ENCODE data around the gene NFIA.
"Not testable (repeated sequence)": the region's sequence is repeated elsewhere in the genome, so short reads cannot be mapped to it uniquely, and the experiment has no call there.

NFIA gene

DNA sequence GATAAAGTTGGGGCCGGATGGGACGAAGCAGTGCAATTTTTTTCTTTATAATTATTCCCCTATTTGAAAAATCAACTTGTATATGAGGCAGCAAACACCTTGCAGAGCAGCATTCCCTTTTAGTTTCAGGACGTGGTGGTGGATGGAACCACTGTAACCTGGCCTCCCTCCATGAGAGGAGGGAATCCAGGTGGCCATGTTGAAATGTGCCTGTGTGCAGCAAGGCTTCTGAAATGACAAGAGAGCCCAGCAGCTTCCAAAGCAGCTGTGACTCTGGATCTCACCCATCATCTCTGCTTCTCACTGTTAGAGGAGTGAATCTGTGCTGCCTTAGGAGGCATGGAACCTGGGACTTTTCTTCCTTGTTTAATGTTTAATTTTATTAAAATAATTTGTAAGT, 42.3 kb downstream of the NFIA start:
- Mint-ChIP-seq H3K4me3 (no peak overlapping the region), H3K4me1 (ENCODE audit: low read depth in 2 of 2) (peaks cover 2 to 3% of the 10 kb centered on the region in 2 donors), H3K36me3 (ENCODE audit: insufficient read depth) (no peaks in the 10 kb centered on the region), H3K9me3 (no peaks in the 10 kb centered on the region), H3K27ac (no peak overlapping the region), H3K27me3 (no peaks in the 10 kb centered on the region)
- DNase-seq = no peak
- ATAC-seq (replicated peaks) = no peak

GRCh38 chr1:61125263-61125662, 42.9 kb downstream of the NFIA start:
- Mint-ChIP-seq H3K4me1 (ENCODE audit: low read depth in 2 of 2) (peaks cover 2 to 3% of the 10 kb centered on the region in 2 donors), H3K36me3 (ENCODE audit: insufficient read depth) (no peaks in the 10 kb centered on the region), H3K27me3 (no peaks in the 10 kb centered on the region), H3K4me3 (no peak overlapping the region), H3K27ac (no peak overlapping the region), H3K9me3 (no peaks in the 10 kb centered on the region)
- DNase-seq = no peak
- ATAC-seq (replicated peaks) = no peak

DNA sequence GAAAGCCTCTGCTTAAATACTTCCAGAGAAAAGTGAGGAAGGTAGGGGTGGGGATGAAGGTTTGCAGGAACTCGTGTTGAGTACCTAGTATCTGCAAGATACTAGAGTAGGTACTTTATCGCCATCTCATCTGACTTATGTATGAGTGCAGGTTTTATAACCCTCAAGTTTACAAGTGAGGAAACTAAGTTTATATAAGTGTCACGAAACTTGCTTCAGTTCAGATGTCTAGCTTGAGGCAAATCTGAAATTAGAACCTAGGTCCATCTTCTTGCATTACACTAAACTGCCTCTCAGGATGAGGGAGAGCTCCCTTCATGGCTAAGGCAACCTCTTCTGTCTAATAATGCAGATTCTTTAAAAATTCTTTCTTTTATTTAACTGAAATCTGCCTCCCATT, 43.5 kb downstream of the NFIA start:
- H3K27me3 Mint-ChIP-seq = no peaks in the 10 kb centered on the region
- ATAC-seq (replicated peaks) (no peak), DNase-seq (no peak)
- H3K4me1 Mint-ChIP-seq (ENCODE audit: low read depth in 2 of 2) = peaks cover 2 to 3% of the 10 kb centered on the region in 2 donors
- H3K36me3 Mint-ChIP-seq (ENCODE audit: insufficient read depth) = no peaks in the 10 kb centered on the region
- no peak overlapping the region for H3K27ac Mint-ChIP-seq
- H3K9me3 Mint-ChIP-seq = no peaks in the 10 kb centered on the region
- H3K4me3 Mint-ChIP-seq = no peak overlapping the region

DNA sequence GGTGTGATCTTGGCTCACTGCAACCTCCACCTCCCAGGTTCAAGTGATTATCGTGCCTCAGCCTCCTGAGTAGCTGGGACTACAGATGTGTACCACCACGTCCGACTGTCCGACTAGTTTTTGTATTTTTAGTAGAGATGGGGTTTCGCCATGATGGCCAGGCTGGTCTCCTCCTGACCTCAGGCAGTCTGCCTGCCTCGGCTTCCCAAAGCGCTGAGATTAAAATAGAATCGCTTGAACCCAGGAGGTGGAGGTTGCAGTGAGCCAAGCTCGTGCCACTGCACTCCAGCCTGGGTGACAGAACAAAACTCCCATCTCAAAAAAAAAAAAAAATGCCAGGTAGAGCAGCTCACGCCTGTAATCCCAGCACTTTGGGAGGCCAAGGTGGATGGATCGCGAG, 44.5 kb downstream of the NFIA start:
- not testable (repeated sequence) for DNase-seq; H3K27ac Mint-ChIP-seq; H3K27me3 Mint-ChIP-seq; H3K9me3 Mint-ChIP-seq; H3K4me3 Mint-ChIP-seq; H3K36me3 Mint-ChIP-seq (ENCODE audit: insufficient read depth); H3K4me1 Mint-ChIP-seq (ENCODE audit: low read depth in 2 of 2); ATAC-seq (replicated peaks)

DNA sequence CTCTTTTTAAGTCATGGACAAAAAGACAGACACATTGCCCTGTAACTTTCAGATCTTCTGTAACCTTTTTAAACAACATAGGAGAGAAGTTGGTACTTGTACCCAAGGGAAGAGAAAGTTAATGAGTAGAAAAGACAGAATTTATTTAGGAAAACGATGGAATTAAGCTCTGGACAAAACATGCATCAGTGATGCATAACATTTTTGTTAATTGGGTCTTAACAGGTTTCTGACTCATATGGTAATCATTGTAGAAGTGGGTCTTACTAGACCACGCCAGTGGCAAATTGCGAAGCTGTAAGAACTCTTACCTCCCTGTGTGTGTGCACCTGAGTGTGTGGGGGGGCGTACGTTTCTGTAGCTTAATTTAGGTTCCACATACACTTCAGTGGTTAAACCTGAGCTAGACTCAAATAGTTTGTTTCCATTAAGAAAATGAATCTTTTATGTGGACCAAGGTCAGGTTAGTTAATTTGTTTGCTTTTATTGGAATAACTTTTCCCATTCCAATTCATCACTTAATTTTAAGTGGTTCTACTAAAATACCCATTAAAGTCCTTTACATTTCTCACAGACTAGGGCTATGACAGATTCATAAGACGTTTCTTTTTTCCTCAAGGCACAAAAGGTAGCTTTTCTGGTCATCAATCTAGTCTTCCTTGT, 48.1 kb downstream of the NFIA start:
- ATAC-seq (replicated peaks) (no peak), DNase-seq (no peak)
- Mint-ChIP-seq H3K27ac (no peak overlapping the region), H3K4me3 (no peak overlapping the region), H3K27me3 (no peaks in the 10 kb centered on the region), H3K9me3 (no peaks in the 10 kb centered on the region), H3K4me1 (ENCODE audit: low read depth in 2 of 2) (peaks cover 4 to 13% of the 10 kb centered on the region in 2 donors), H3K36me3 (ENCODE audit: insufficient read depth) (no peaks in the 10 kb centered on the region)

DNA sequence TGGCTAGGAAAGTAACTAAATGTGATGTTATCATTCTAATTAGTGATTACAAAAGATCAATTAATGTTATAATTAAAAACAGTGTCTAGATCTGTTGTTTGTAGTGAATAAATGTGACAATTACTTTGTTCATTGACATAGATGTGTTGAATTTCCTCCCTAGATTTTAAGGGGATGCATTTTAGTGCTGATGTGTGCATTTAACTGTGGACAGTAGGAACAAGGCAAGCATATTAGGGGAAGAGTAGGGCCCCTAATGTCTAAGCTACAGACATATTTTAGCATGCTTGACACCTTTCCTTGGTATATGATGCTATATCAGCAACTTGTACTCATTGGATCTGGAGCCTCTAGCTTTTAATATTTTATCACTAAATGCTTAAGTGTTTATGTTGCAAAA, 48.9 kb downstream of the NFIA start:
- Mint-ChIP-seq H3K36me3 (ENCODE audit: insufficient read depth) (no peaks in the 10 kb centered on the region), H3K9me3 (no peaks in the 10 kb centered on the region), H3K4me1 (ENCODE audit: low read depth in 2 of 2) (peaks cover 4 to 13% of the 10 kb centered on the region in 2 donors), H3K27ac (no peak overlapping the region), H3K27me3 (no peaks in the 10 kb centered on the region), H3K4me3 (no peak overlapping the region)
- DNase-seq = no peak
- ATAC-seq (replicated peaks) = no peak

- H3K4me3 Mint-ChIP-seq = no peak overlapping the region
- peaks cover 4 to 13% of the 10 kb centered on the region in 2 donors for H3K4me1 Mint-ChIP-seq (ENCODE audit: low read depth in 2 of 2)
- H3K27me3 Mint-ChIP-seq = no peaks in the 10 kb centered on the region
- ATAC-seq (replicated peaks) (no peak), DNase-seq (no peak)
- no peaks in the 10 kb centered on the region for H3K36me3 Mint-ChIP-seq (ENCODE audit: insufficient read depth)
- H3K27ac Mint-ChIP-seq = no peak overlapping the region
- H3K9me3 Mint-ChIP-seq = no peaks in the 10 kb centered on the region
Observed at GRCh38 chr1:61131716-61132115, 49.4 kb downstream of the NFIA start.

GRCh38 chr1:61132176-61132638, 49.8 kb downstream of the NFIA start:
- no peaks in the 10 kb centered on the region for H3K27me3 Mint-ChIP-seq
- H3K4me1 Mint-ChIP-seq (ENCODE audit: low read depth in 2 of 2) = peaks cover 4 to 13% of the 10 kb centered on the region in 2 donors
- no peaks in the 10 kb centered on the region for H3K9me3 Mint-ChIP-seq
- no peak for ATAC-seq (replicated peaks)
- DNase-seq = no peak
- no peaks in the 10 kb centered on the region for H3K36me3 Mint-ChIP-seq (ENCODE audit: insufficient read depth)
- H3K4me3 Mint-ChIP-seq = no peak overlapping the region
- no peak overlapping the region for H3K27ac Mint-ChIP-seq

- H3K4me1 Mint-ChIP-seq (ENCODE audit: low read depth in 2 of 2) = peaks cover 4 to 13% of the 10 kb centered on the region in 2 donors
- no peak overlapping the region for H3K4me3 Mint-ChIP-seq
- ATAC-seq (replicated peaks) (no peak), DNase-seq (no peak)
- no peaks in the 10 kb centered on the region for H3K9me3 Mint-ChIP-seq
- no peaks in the 10 kb centered on the region for H3K36me3 Mint-ChIP-seq (ENCODE audit: insufficient read depth)
- H3K27ac Mint-ChIP-seq = no peak overlapping the region
- no peaks in the 10 kb centered on the region for H3K27me3 Mint-ChIP-seq
Observed at GRCh38 chr1:61132645-61133334, 50.4 kb downstream of the NFIA start.

GRCh38 chr1:61133335-61134019, 51.1 kb downstream of the NFIA start:
- DNase-seq (no peak), ATAC-seq (replicated peaks) (no peak)
- no peaks in the 10 kb centered on the region for H3K27me3 Mint-ChIP-seq
- no peak overlapping the region for H3K4me3 Mint-ChIP-seq
- no peak overlapping the region for H3K27ac Mint-ChIP-seq
- H3K36me3 Mint-ChIP-seq (ENCODE audit: insufficient read depth) = no peaks in the 10 kb centered on the region
- H3K9me3 Mint-ChIP-seq = no peaks in the 10 kb centered on the region
- peaks cover 4 to 13% of the 10 kb centered on the region in 2 donors for H3K4me1 Mint-ChIP-seq (ENCODE audit: low read depth in 2 of 2)

DNA sequence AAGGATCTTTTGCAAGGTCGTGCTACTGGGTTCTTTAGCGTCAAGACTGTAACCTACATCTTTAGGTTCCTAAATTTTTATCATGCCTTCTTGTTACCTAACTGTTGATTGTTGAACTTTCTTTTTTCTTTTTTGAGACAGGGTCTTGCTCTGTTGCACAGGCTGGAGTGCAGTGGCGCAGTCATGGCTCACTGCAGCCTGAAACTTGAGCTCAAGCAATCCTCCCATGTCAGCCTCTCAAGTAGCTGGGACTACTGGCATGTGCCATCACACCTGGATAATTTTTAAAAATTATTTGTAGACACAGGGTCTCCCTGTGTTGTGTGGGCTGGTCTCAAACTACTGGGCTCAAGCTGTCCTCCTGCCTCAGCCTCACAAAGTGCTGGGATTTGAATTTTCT, 52.9 kb downstream of the NFIA start:
- Mint-ChIP-seq H3K27ac (no peak overlapping the region), H3K27me3 (no peaks in the 10 kb centered on the region), H3K9me3 (no peaks in the 10 kb centered on the region), H3K4me3 (no peak overlapping the region), H3K4me1 (ENCODE audit: low read depth in 2 of 2) (peaks cover 4 to 14% of the 10 kb centered on the region in 2 donors), H3K36me3 (ENCODE audit: insufficient read depth) (no peaks in the 10 kb centered on the region)
- DNase-seq (no peak), ATAC-seq (replicated peaks) (no peak)

DNA sequence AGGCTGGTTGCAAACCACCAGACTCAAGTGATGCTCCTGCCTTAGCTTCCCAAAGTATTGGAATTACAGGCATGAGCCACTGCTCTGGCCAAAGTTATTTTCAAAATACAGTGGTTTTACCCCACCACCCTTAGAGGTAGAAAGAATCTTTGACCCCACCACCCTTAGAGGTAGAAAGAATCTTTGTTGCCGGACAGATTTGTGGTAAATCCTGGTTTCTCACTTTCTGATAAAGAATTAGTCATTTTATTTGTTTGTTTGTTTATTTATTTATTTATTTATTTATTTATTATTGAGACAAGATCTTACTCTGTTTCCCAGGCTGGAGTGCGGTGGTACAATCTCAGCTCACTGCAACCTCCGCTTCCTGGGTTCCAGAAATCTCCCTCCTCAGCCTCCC, 55.9 kb downstream of the NFIA start:
- H3K4me1 Mint-ChIP-seq (ENCODE audit: low read depth in 2 of 2) = peaks cover 0 to 8% of the 10 kb centered on the region in 2 donors

GRCh38 chr1:61138921-61139774, 56.8 kb downstream of the NFIA start:
- DNase-seq (no peak), ATAC-seq (replicated peaks) (no peak)
- H3K27ac Mint-ChIP-seq = no peak overlapping the region
- no peaks in the 10 kb centered on the region for H3K27me3 Mint-ChIP-seq
- peaks cover 0 to 6% of the 10 kb centered on the region in 2 donors for H3K4me1 Mint-ChIP-seq (ENCODE audit: low read depth in 2 of 2)
- H3K36me3 Mint-ChIP-seq (ENCODE audit: insufficient read depth) = peaks cover 3% of the 10 kb centered on the region
- no peak overlapping the region for H3K4me3 Mint-ChIP-seq
- no peaks in the 10 kb centered on the region for H3K9me3 Mint-ChIP-seq

More for the DNA sequence above, 55.9 kb downstream of the NFIA start:
- Mint-ChIP-seq H3K27me3 (no peaks in the 10 kb centered on the region), H3K27ac (no peak overlapping the region), H3K4me3 (no peak overlapping the region), H3K9me3 (no peaks in the 10 kb centered on the region), H3K36me3 (ENCODE audit: insufficient read depth) (peaks cover under 1% of the 10 kb centered on the region)
- ATAC-seq (replicated peaks) = no peak
- no peak for DNase-seq
